Measurements from ENCODE around the gene NPAS2.

The NPAS2 gene

GRCh38 chr2:100819370-100820272, at the start of gene NPAS2:
Gene NPAS2 (plus strand): TSS chr2:100820139. CDS start chr2:100904755, 84,616 bp downstream.
- DNase-seq, result no peak

- no peak for DNase-seq
Observed at GRCh38 chr2:100771125-100771524, 48.8 kb upstream of the NPAS2 start.

- DNase-seq, result no peak
Observed at GRCh38 chr2:100773538-100773937, 46.4 kb upstream of the NPAS2 start.

- no peak for DNase-seq
Observed at GRCh38 chr2:100776445-100776844, 43.5 kb upstream of the NPAS2 start.

- no peak for DNase-seq
Observed at GRCh38 chr2:100778637-100779450, 41.1 kb upstream of the NPAS2 start.

GRCh38 chr2:100779908-100780202, 40.1 kb upstream of the NPAS2 start:
- no peak for DNase-seq

GRCh38 chr2:100780203-100781008, 39.5 kb upstream of the NPAS2 start:
- no peak for DNase-seq

GRCh38 chr2:100781009-100781325, 39.0 kb upstream of the NPAS2 start:
- DNase-seq, result no peak

- DNase-seq, result no peak
Observed at GRCh38 chr2:100781523-100782379, 38.2 kb upstream of the NPAS2 start.

GRCh38 chr2:100782380-100782878, 37.5 kb upstream of the NPAS2 start:
- no peak for DNase-seq

GRCh38 chr2:100783987-100784386, 36.0 kb upstream of the NPAS2 start:
- no peak for DNase-seq

- DNase-seq, result no peak
Observed at GRCh38 chr2:100784681-100785080, 35.3 kb upstream of the NPAS2 start.

GRCh38 chr2:100785626-100786296, 34.2 kb upstream of the NPAS2 start:
- no peak for DNase-seq

GRCh38 chr2:100786297-100786658, 33.7 kb upstream of the NPAS2 start:
- no peak for DNase-seq

GRCh38 chr2:100786985-100787384, 33.0 kb upstream of the NPAS2 start:
- no peak for DNase-seq

GRCh38 chr2:100789361-100789760, 30.6 kb upstream of the NPAS2 start:
- DNase-seq, result no peak

GRCh38 chr2:100791294-100791935, 28.5 kb upstream of the NPAS2 start:
- no peak for DNase-seq

- no peak for DNase-seq
Observed at GRCh38 chr2:100791936-100792308, 28.0 kb upstream of the NPAS2 start.

GRCh38 chr2:100793220-100793619, 26.7 kb upstream of the NPAS2 start:
- no peak for DNase-seq

GRCh38 chr2:100793982-100794381, 26.0 kb upstream of the NPAS2 start:
- DNase-seq, result no peak

GRCh38 chr2:100796499-100797100, 23.3 kb upstream of the NPAS2 start:
- DNase-seq, result no peak

Measured in activated T-cell treated with anti-CD3 and anti-CD28 coated beads for 4 hours (primary cell).